ENCODE measurements around the gene SLF1. TPM values are rescaled to one million over a fixed set of nuclear protein-coding genes. Genes with fewer than 3 reads are reported as not detected.
A peak's percentile ranks its signal among the peaks of the same experiment; 100 is the strongest.
"Not testable (repeated sequence)": the region's sequence is repeated elsewhere in the genome, so short reads cannot be mapped to it uniquely, and the experiment has no call there.

SLF1 gene
- 6.5 TPM for polyA plus RNA-seq (2013)

DNA sequence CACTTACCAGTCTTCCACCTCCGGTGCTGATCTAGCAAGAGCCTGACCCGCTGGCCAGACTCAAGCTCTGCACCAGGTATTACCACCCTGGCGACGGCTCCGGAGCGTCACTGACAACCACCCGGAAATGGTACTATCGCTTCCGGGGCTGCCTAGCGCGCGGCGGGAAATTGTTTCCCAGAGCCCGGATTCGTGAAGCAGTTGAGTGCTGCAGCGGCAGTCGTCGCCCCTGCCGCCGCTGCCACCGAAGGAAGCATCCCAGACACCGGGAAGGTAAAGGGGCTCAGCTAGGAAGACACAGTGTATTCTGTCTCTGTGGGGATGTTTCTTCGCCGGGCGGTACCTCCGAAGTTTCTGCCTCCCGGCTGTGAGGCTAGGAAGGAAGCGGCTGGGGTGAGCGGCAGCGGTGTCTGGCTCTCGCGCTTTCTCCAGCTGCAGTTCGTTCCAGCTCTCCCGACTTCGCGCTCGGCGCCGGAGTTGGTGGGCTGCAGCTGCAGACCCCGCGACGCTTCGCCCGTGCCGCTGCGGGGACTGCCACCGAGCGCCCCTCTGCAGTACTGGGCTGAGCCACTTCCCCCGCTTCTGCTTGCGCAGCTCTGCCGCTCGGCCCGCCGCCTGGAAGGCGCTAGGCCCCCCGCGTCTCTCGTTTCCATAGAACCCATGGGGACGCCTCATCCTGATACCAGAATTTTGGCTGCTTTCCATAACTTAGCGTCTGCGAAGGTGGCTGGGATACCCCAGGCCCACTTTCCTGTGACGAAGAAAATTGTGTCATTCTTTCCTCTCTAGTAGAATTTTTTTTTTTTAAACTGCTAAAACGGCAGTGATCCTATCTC lies at the start of gene SLF1, which contains the start of gene KIAA0825:
TSS of gene SLF1 (plus strand) at position 177 of the 836 bp plus-strand sequence. CDS start 10,142 bp downstream, outside the sequence.
TSS of gene KIAA0825 (minus strand) at position 112 of the 836 bp plus-strand sequence. CDS start 81,478 bp downstream, outside the sequence.
- H3K27me3 ChIP-seq (replicated peaks in 2 of 5; ENCODE audit: control insufficient read depth in 4 of 5, insufficient read depth in 5 of 5, low read length in 4 of 5) = no peaks in the 10 kb centered on the region
- CTCF ChIA-PET = interaction anchor here (0.7 to 1.6 kb wide), 2 partner anchors 9 to 95 kb away, joined by 3 to 7 read pairs; no protein-coding TSS in a partner anchor
- H3K36me3 ChIP-seq (ENCODE audit: control insufficient read depth in 4 of 4, insufficient read depth in 4 of 4, low read length in 3 of 4) = no peaks in the 10 kb centered on the region
- H3K9me3 ChIP-seq (ENCODE audit: control extremely low read depth in 1 of 5, control insufficient read depth in 4 of 5, insufficient read depth in 2 of 5, low read depth in 1 of 5, low read length in 4 of 5) = no peaks in the 10 kb centered on the region
- peaks cover 12 to 30% (median 16%) of the 10 kb centered on the region in 4 experiments for H3K4me1 ChIP-seq (ENCODE audit: control extremely low read depth in 1 of 4, control insufficient read depth in 4 of 4, insufficient read depth in 4 of 4, low read length in 3 of 4)
- H3K4me3 ChIP-seq (ENCODE audit: control insufficient read depth in 1 of 7, extremely low read depth in 1 of 7, insufficient read depth in 4 of 7, low read depth in 2 of 7, low read length in 6 of 7) = peak within 1 kb of the TSS; percentile 78 to 97 (median 91)
- peak; percentile 88 to 93 (median 90) for DNase-seq
- 0% methylated on average over 61 of the region's 63 CpGs for WGBS (ENCODE audit: insufficient coverage)
- H3K27ac ChIP-seq (ENCODE audit: insufficient read depth in 1 of 2, low read depth in 1 of 2, low read length in 2 of 2, poor library complexity in 1 of 2, severe bottlenecking in 2 of 2) = peak within 1 kb of the TSS; percentile 83 to 92
- POLR2A ChIA-PET = interaction anchor here (0.6 kb wide), 1 partner anchor 1032 kb away, joined by 3 read pairs; no protein-coding TSS in a partner anchor

DNA sequence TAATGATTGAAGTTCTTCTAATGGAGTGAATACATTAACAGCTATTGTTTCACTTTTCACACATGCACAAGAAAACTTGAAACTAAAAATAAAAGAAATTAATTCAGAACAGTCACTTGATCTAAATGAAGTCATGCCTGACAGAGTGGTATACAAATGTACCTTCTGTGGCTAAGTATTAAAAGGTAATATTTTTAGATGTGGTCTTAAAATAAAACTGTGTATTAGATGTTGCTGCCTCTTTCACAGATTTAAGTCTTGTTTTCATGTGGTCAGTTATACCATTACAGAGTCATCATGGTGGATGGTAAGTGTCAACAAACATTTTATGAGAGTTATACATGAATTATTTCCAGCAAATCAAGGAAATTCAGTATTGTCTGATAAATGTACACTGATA lies 47.1 kb upstream of the SLF1 start:
- peaks cover 0 to 2% (median 0%) of the 10 kb centered on the region in 4 experiments for H3K36me3 ChIP-seq (ENCODE audit: control insufficient read depth in 4 of 4, insufficient read depth in 4 of 4, low read length in 3 of 4)

DNA sequence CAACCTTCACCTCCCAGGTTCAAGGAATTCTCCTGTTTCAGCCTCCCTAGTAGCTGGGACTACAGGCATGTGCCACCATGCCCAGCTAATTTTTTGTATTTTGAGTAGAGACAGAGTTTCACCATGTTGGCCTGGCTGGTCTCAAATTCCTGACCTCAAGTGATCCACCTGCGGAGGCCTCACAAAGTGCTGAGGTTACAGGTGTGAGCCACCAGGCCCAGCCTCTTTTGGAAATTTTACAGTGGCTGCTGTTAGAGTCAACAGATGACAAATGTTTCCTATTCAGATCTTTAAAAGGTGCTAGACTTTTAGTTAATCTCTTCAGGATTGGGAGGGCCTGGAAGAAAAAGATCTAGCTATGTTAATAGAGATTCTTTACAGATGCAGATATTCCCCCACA lies 45.1 kb upstream of the SLF1 start:
- 100% methylated on average over 1 of the region's 1 CpG for WGBS (ENCODE audit: insufficient coverage)
- CTCF ChIA-PET = not testable (repeated sequence)

More for the DNA sequence above, 47.1 kb upstream of the SLF1 start:
- Histone ChIP-seq H3K4me1 (ENCODE audit: control extremely low read depth in 1 of 4, control insufficient read depth in 4 of 4, insufficient read depth in 4 of 4, low read length in 3 of 4) (no peaks in the 10 kb centered on the region), H3K9me3 (ENCODE audit: control extremely low read depth in 1 of 5, control insufficient read depth in 4 of 5, insufficient read depth in 2 of 5, low read depth in 1 of 5, low read length in 4 of 5) (peaks cover 0 to 2% (median 0%) of the 10 kb centered on the region in 5 experiments), H3K27me3 (replicated peaks in 2 of 5; ENCODE audit: control insufficient read depth in 4 of 5, insufficient read depth in 5 of 5, low read length in 4 of 5) (no peaks in the 10 kb centered on the region), H3K27ac (ENCODE audit: insufficient read depth in 1 of 2, low read depth in 1 of 2, low read length in 2 of 2, poor library complexity in 1 of 2, severe bottlenecking in 2 of 2) (no peak overlapping the region), H3K4me3 (ENCODE audit: control insufficient read depth in 1 of 7, extremely low read depth in 1 of 7, insufficient read depth in 4 of 7, low read depth in 2 of 7, low read length in 6 of 7) (no peak overlapping the region)
- ChIA-PET CTCF (no interaction called here), POLR2A (no interaction called here)
- DNase-seq = no peak

DNA sequence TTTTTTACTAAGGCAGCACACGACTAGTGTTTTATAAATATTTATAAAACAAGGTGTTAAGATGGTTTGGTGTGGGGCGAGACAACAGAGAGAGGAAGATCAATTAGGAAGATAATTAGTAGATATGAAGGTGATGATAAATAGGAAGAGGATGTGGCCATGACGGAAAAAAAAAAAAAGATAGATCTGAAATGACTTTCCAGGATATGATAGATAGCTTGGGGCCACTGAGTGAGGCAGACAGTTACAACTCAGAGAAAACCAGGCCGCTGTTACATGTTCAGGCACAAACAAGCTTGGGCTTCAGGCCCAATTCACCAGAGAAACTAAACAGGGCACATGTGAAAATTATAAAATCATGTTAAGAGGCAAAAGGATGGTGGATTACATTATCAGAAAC lies 43.3 kb upstream of the SLF1 start:
- Histone ChIP-seq H3K4me1 (ENCODE audit: control extremely low read depth in 1 of 4, control insufficient read depth in 4 of 4, insufficient read depth in 4 of 4, low read length in 3 of 4) (peaks cover 2 to 11% (median 7%) of the 10 kb centered on the region in 4 experiments), H3K27me3 (replicated peaks in 2 of 5; ENCODE audit: control insufficient read depth in 4 of 5, insufficient read depth in 5 of 5, low read length in 4 of 5) (no peaks in the 10 kb centered on the region), H3K27ac (ENCODE audit: insufficient read depth in 1 of 2, low read depth in 1 of 2, low read length in 2 of 2, poor library complexity in 1 of 2, severe bottlenecking in 2 of 2) (no peak overlapping the region), H3K36me3 (ENCODE audit: control insufficient read depth in 4 of 4, insufficient read depth in 4 of 4, low read length in 3 of 4) (peaks cover 0 to 2% (median 0%) of the 10 kb centered on the region in 4 experiments), H3K9me3 (ENCODE audit: control extremely low read depth in 1 of 5, control insufficient read depth in 4 of 5, insufficient read depth in 2 of 5, low read depth in 1 of 5, low read length in 4 of 5) (peaks cover 0 to 2% (median 0%) of the 10 kb centered on the region in 5 experiments), H3K4me3 (ENCODE audit: control insufficient read depth in 1 of 7, extremely low read depth in 1 of 7, insufficient read depth in 4 of 7, low read depth in 2 of 7, low read length in 6 of 7) (no peak overlapping the region)
- DNase-seq = no peak
- 90% methylated on average over 3 of the region's 4 CpGs for WGBS (ENCODE audit: insufficient coverage)
- ChIA-PET CTCF (no interaction called here), POLR2A (no interaction called here)

More for the DNA sequence above, 45.1 kb upstream of the SLF1 start:
- DNase-seq; H3K27ac ChIP-seq (ENCODE audit: insufficient read depth in 1 of 2, low read depth in 1 of 2, low read length in 2 of 2, poor library complexity in 1 of 2, severe bottlenecking in 2 of 2); H3K36me3 ChIP-seq (ENCODE audit: control insufficient read depth in 4 of 4, insufficient read depth in 4 of 4, low read length in 3 of 4); H3K4me1 ChIP-seq (ENCODE audit: control extremely low read depth in 1 of 4, control insufficient read depth in 4 of 4, insufficient read depth in 4 of 4, low read length in 3 of 4); H3K4me3 ChIP-seq (ENCODE audit: control insufficient read depth in 1 of 7, extremely low read depth in 1 of 7, insufficient read depth in 4 of 7, low read depth in 2 of 7, low read length in 6 of 7); H3K27me3 ChIP-seq (replicated peaks in 2 of 5; ENCODE audit: control insufficient read depth in 4 of 5, insufficient read depth in 5 of 5, low read length in 4 of 5); H3K9me3 ChIP-seq (ENCODE audit: control extremely low read depth in 1 of 5, control insufficient read depth in 4 of 5, insufficient read depth in 2 of 5, low read depth in 1 of 5, low read length in 4 of 5); POLR2A ChIA-PET: not testable (repeated sequence)

- no peak overlapping the region for H3K4me3 ChIP-seq (ENCODE audit: control insufficient read depth in 1 of 7, extremely low read depth in 1 of 7, insufficient read depth in 4 of 7, low read depth in 2 of 7, low read length in 6 of 7)
- CTCF ChIA-PET = no interaction called here
These were observed 40.8 kb upstream of the SLF1 start for GRCh38 chr5:94577466-94578245.

GRCh38 chr5:94595281-94595840 lies 23.1 kb upstream of the SLF1 start:
- Histone ChIP-seq H3K4me1 (ENCODE audit: control extremely low read depth in 1 of 4, control insufficient read depth in 4 of 4, insufficient read depth in 4 of 4, low read length in 3 of 4) (no peaks in the 10 kb centered on the region), H3K9me3 (ENCODE audit: control extremely low read depth in 1 of 5, control insufficient read depth in 4 of 5, insufficient read depth in 2 of 5, low read depth in 1 of 5, low read length in 4 of 5) (peaks cover 0 to 4% (median 2%) of the 10 kb centered on the region in 5 experiments), H3K4me3 (ENCODE audit: control insufficient read depth in 1 of 7, extremely low read depth in 1 of 7, insufficient read depth in 4 of 7, low read depth in 2 of 7, low read length in 6 of 7) (no peak overlapping the region), H3K36me3 (ENCODE audit: control insufficient read depth in 4 of 4, insufficient read depth in 4 of 4, low read length in 3 of 4) (no peaks in the 10 kb centered on the region), H3K27me3 (replicated peaks in 2 of 5; ENCODE audit: control insufficient read depth in 4 of 5, insufficient read depth in 5 of 5, low read length in 4 of 5) (no peaks in the 10 kb centered on the region), H3K27ac (ENCODE audit: insufficient read depth in 1 of 2, low read depth in 1 of 2, low read length in 2 of 2, poor library complexity in 1 of 2, severe bottlenecking in 2 of 2) (no peak overlapping the region)
- ChIA-PET POLR2A (no interaction called here), CTCF (no interaction called here)
- 91% methylated on average over 6 of the region's 7 CpGs for WGBS (ENCODE audit: insufficient coverage)
- no peak for DNase-seq

More at GRCh38 chr5:94577466-94578245, 40.8 kb upstream of the SLF1 start:
- H3K4me1 ChIP-seq (ENCODE audit: control extremely low read depth in 1 of 4, control insufficient read depth in 4 of 4, insufficient read depth in 4 of 4, low read length in 3 of 4) = peaks cover 2 to 11% (median 7%) of the 10 kb centered on the region in 4 experiments
- POLR2A ChIA-PET = no interaction called here
- no peaks in the 10 kb centered on the region for H3K9me3 ChIP-seq (ENCODE audit: control extremely low read depth in 1 of 5, control insufficient read depth in 4 of 5, insufficient read depth in 2 of 5, low read depth in 1 of 5, low read length in 4 of 5)
- peak; percentile 1 to 75 (median 65) for DNase-seq
- H3K27ac ChIP-seq (ENCODE audit: insufficient read depth in 1 of 2, low read depth in 1 of 2, low read length in 2 of 2, poor library complexity in 1 of 2, severe bottlenecking in 2 of 2) = no peak overlapping the region
- H3K36me3 ChIP-seq (ENCODE audit: control insufficient read depth in 4 of 4, insufficient read depth in 4 of 4, low read length in 3 of 4) = no peaks in the 10 kb centered on the region
- no peaks in the 10 kb centered on the region for H3K27me3 ChIP-seq (replicated peaks in 2 of 5; ENCODE audit: control insufficient read depth in 4 of 5, insufficient read depth in 5 of 5, low read length in 4 of 5)

Data from common myeloid progenitor, CD34-positive (primary cell).